ENCODE measurements around the gene LEF1.
A peak's percentile ranks its signal among the peaks of the same experiment; 100 is the strongest.

LEF1 gene

DNA sequence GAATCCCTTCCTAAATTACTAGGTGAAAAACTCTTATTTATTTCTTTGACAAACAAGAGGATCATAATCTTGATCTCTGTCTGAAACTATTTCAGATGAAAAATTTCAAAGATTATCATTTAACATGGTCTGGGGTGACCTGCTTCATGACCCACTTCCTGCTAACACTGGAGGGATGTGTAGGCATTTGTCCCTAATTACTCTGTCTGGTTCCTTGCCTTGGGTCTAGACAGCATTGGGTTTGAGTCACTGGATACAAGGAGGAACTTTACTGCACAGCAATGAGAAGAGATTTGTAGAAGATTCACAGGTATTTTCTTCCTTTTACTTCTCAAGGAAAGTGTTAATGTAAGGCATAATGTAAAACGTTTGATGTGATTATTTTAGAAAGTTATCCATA lies 67.9 kb downstream of the LEF1 start:
- no peak for TF ChIP-seq EZH2phosphoT487 (IDR thresholded peaks at IDR 0.05; ENCODE audit: low read depth)
- TF ChIP-seq, protein P1, sequence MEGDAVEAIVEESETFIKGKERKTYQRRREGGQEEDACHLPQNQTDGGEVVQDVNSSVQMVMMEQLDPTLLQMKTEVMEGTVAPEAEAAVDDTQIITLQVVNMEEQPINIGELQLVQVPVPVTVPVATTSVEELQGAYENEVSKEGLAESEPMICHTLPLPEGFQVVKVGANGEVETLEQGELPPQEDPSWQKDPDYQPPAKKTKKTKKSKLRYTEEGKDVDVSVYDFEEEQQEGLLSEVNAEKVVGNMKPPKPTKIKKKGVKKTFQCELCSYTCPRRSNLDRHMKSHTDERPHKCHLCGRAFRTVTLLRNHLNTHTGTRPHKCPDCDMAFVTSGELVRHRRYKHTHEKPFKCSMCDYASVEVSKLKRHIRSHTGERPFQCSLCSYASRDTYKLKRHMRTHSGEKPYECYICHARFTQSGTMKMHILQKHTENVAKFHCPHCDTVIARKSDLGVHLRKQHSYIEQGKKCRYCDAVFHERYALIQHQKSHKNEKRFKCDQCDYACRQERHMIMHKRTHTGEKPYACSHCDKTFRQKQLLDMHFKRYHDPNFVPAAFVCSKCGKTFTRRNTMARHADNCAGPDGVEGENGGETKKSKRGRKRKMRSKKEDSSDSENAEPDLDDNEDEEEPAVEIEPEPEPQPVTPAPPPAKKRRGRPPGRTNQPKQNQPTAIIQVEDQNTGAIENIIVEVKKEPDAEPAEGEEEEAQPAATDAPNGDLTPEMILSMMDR (IDR thresholded peaks at IDR 0.05; ENCODE audit: low read depth, low read length), result no peak
- no peak overlapping the region for H2AFZ ChIP-seq (ENCODE audit: low read depth, low read length)
- H3K4me3 ChIP-seq (ENCODE audit: low read length), result no peak overlapping the region
- no peak overlapping the region for H3K4me2 ChIP-seq (ENCODE audit: low read length)
- H3K27ac ChIP-seq (ENCODE audit: low read length), result no peak overlapping the region
- H3K4me1 ChIP-seq (ENCODE audit: low read length), result peaks cover 14% of the 10 kb centered on the region; the same call in 1 of the 2 replicates
- no peaks in the 10 kb centered on the region for H3K27me3 ChIP-seq (ENCODE audit: low read depth, low read length)
- H3K36me3 ChIP-seq (replicated peaks; ENCODE audit: low read depth, low read length), result no peaks in the 10 kb centered on the region
- peaks cover 2% of the 10 kb centered on the region; the same call in 1 of the 2 replicates for H3K79me2 ChIP-seq (ENCODE audit: low read length)
- H3K9ac ChIP-seq (ENCODE audit: low read length), result no peak overlapping the region
- no peaks in the 10 kb centered on the region for H3K9me3 ChIP-seq (ENCODE audit: insufficient read depth, low read length)
- no peaks in the 10 kb centered on the region for H4K20me1 ChIP-seq (ENCODE audit: insufficient read depth, low read length)

DNA sequence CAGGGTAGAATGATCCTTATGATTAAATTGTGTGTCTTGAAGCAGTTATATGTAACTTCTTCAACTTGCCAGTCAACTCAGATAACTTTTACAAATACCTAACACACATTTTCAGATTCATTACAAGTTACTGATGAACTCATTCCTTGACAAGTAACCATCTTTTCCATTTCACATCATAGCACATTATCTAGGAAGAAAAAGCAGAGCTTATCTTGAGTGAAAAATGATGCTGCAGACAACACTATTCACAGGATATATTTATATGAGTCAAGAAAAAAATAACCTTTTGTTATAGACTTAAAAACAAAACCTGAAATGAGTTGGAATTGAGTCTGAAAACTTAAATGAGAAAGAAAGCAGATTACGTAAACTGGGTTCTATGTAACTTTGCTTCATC lies 68.9 kb downstream of the LEF1 start:
- no peak for TF ChIP-seq EZH2phosphoT487 (IDR thresholded peaks at IDR 0.05; ENCODE audit: low read depth)
- TF ChIP-seq, protein P1 (IDR thresholded peaks at IDR 0.05; ENCODE audit: low read depth, low read length), result no peak
- Histone ChIP-seq H3K27ac (ENCODE audit: low read length) (no peak overlapping the region), H3K9me3 (ENCODE audit: insufficient read depth, low read length) (no peaks in the 10 kb centered on the region), H2AFZ (ENCODE audit: low read depth, low read length) (no peak overlapping the region), H3K4me3 (ENCODE audit: low read length) (no peak overlapping the region), H3K4me2 (ENCODE audit: low read length) (no peak overlapping the region), H3K27me3 (ENCODE audit: low read depth, low read length) (no peaks in the 10 kb centered on the region), H3K4me1 (ENCODE audit: low read length) (peaks cover 14% of the 10 kb centered on the region; the same call in 1 of the 2 replicates), H4K20me1 (ENCODE audit: insufficient read depth, low read length) (no peaks in the 10 kb centered on the region), H3K79me2 (ENCODE audit: low read length) (no peaks in the 10 kb centered on the region; the same call in 1 of the 2 replicates), H3K36me3 (replicated peaks; ENCODE audit: low read depth, low read length) (no peaks in the 10 kb centered on the region), H3K9ac (ENCODE audit: low read length) (no peak overlapping the region)

DNA sequence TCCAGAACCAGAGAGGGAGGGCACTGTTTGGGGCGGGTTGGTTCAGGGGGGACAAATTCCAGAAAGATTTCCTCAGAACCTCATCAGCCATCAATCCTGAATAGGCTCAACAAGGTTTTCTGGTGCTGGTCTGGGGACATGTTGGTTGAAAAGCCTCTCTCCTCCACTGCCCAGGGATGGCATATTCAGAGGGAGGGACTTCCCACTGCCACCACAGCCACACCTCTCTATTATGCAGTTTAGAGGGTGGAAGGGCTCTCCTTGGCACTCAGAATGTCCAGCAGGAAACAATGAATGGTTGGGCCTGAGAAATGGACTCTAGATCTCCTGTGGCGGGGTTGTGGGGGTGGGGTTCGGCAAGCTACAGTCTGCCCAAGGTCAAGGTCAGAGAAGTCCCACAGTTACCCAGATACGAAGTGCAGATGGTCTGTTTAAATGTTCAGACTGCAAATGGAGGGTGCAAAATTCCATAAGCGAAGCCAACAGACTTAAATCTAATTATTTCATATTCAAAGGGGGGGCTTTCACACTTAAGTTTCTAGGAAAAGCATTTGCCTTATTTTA lies 70.7 kb downstream of the LEF1 start:
- Histone ChIP-seq H3K79me2 (ENCODE audit: low read length) (no peaks in the 10 kb centered on the region; the same call in 1 of the 2 replicates), H3K4me3 (ENCODE audit: low read length) (no peak overlapping the region), H3K4me2 (ENCODE audit: low read length) (no peak overlapping the region), H3K36me3 (replicated peaks; ENCODE audit: low read depth, low read length) (no peaks in the 10 kb centered on the region), H4K20me1 (ENCODE audit: insufficient read depth, low read length) (no peaks in the 10 kb centered on the region), H3K4me1 (ENCODE audit: low read length) (peaks cover 14% of the 10 kb centered on the region; the same call in 1 of the 2 replicates), H3K9ac (ENCODE audit: low read length) (no peak overlapping the region), H3K9me3 (ENCODE audit: insufficient read depth, low read length) (no peaks in the 10 kb centered on the region), H3K27ac (ENCODE audit: low read length) (no peak overlapping the region), H3K27me3 (ENCODE audit: low read depth, low read length) (no peaks in the 10 kb centered on the region), H2AFZ (ENCODE audit: low read depth, low read length) (no peak overlapping the region)
- no peak for TF ChIP-seq EZH2phosphoT487 (IDR thresholded peaks at IDR 0.05; ENCODE audit: low read depth)
- TF ChIP-seq, protein P1 (IDR thresholded peaks at IDR 0.05; ENCODE audit: low read depth, low read length), result no peak

DNA sequence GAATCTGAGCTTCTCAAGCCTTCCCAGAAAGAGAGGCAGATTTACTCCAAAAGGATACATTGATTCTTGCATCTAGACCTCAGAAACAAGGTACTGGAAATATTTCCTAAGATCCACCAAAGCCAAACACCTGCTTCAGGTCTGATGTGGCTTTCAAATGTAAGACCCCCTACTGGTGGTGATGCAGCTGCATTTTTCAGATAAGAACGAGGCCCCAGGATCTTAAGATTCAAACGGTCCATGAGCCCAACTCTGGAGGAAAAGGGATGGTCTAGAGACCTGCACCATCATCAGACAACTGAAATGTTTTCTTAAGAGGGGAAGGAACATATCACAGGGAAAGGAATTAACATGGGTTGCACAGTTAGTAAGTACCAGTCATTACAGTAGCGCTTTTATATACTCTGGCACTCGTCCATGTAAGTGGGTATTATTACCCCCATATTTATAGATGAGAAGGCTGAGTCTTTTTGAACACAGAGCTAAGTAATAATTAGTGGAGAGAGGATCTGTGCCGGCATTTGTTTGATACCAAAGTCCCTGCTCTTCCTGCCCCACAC lies 73.7 kb downstream of the LEF1 start:
- Histone ChIP-seq H4K20me1 (ENCODE audit: insufficient read depth, low read length) (no peaks in the 10 kb centered on the region), H3K9ac (ENCODE audit: low read length) (no peak overlapping the region), H3K79me2 (ENCODE audit: low read length) (peaks cover 5% of the 10 kb centered on the region; the same call in 1 of the 2 replicates), H3K9me3 (ENCODE audit: insufficient read depth, low read length) (no peaks in the 10 kb centered on the region), H3K4me3 (ENCODE audit: low read length) (no peak overlapping the region), H3K27me3 (ENCODE audit: low read depth, low read length) (no peaks in the 10 kb centered on the region), H3K4me1 (ENCODE audit: low read length) (peaks cover 4% of the 10 kb centered on the region; the same call in 1 of the 2 replicates), H2AFZ (ENCODE audit: low read depth, low read length) (no peak overlapping the region), H3K4me2 (ENCODE audit: low read length) (no peak overlapping the region), H3K27ac (ENCODE audit: low read length) (no peak overlapping the region), H3K36me3 (replicated peaks; ENCODE audit: low read depth, low read length) (no peaks in the 10 kb centered on the region)
- TF ChIP-seq, protein P1 (IDR thresholded peaks at IDR 0.05; ENCODE audit: low read depth, low read length), result peak; percentile 9; the same call in 1 of the 2 replicates
- no peak for TF ChIP-seq EZH2phosphoT487 (IDR thresholded peaks at IDR 0.05; ENCODE audit: low read depth)
